Stimulated activated naive CD4-positive, alpha-beta T cell (primary cell): ENCODE measurements around the gene ACAA2.

Experiments
- DNase-seq, 6 experiments: peaks; one replicate each; lab custom pipeline; 2025; lab: John Stamatoyannopoulos, UW

The ACAA2 gene

DNA sequence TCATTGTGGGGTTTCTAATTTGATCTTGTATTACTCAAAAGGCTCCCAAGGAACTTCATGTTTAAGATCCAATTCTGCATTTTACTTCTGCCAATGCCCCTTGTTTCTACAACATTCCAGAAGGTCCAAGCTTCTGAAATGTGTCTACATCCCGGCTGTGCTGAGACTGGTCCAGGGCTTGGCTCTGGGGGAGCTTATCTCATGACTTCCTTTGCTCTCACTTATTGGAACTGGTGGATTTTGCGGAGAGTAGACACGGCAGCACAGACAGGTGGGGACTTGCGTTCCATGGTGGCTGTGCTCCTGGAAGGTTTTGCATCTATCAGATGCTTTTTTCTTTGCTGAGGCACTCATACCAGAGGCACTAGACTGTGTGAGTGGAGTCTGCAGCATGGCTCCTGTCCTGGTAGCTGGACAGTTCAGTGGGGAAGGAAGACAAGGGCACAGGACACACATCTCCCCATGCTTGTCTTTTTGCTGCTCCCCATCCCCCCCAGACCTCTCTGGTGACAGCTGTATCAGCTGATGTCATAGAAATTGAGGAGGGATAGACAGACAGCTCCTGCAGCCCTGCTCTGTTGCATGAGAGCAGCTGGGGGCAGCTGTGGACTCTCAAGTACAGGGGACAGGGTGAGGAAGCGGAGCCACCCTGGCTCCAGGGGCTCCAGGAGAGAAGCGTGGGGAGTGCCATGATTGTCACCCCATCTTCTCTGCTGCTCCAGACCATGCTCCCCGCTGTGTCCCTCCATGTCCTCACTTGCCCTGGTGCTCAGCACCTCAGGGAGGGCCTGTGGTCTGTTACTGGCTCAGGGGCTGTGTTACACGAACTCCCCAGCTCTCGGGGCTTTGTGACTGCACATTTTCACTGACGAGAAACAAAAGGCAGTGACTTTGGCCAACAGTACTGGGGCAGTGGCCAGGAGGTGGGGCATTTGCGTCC, 46.0 kb downstream of the ACAA2 start:
- no peak for DNase-seq

- DNase-seq = no peak
Observed at GRCh38 chr18:49766646-49767045, 46.7 kb downstream of the ACAA2 start.

- DNase-seq = no peak
Observed at GRCh38 chr18:49764032-49764431, 49.3 kb downstream of the ACAA2 start.

GRCh38 chr18:49763590-49763989, 49.7 kb downstream of the ACAA2 start:
- no peak for DNase-seq

- no peak for DNase-seq
Observed at GRCh38 chr18:49762191-49763077, 50.9 kb downstream of the ACAA2 start.

DNA sequence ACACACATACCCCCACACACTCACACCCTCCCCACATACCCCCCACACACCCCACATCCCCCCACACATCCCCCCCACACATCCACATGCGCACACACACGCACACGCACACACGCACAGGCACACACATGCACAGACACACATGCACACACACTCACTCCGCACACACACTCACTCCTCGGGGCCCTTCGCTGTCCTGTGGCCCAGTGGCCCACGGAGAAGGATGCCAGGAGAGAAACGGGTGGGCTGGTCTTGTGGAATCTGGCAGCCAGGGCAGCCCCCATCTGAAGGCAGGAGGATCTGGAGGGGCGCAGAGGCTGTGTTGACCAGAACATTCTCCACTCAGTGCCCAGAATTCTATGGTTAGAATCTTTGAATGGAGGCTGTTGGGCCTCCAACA, 51.6 kb downstream of the ACAA2 start:
- no peak for DNase-seq

DNA sequence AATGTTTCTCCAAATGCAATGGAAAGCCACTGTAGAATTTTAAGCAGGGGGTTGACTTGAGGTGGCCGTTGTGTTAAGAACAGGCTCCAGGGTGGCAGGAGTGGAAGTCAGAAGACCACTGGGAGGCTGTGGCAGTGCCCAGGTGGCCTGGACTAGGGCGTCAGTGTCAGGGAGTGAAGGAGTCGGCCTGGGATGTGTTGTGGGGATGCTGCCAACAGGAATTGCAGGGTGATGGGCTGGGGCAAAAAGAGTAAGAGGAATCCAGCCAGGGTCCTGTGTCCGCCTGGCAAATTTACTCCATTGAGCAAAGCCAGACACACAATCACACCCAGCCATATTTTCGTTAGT, 55.1 kb downstream of the ACAA2 start:
- DNase-seq = no peak

GRCh38 chr18:49757513-49758262, 55.6 kb downstream of the ACAA2 start:
- no peak for DNase-seq

- DNase-seq = no peak
Observed at GRCh38 chr18:49756671-49757362, 56.5 kb downstream of the ACAA2 start.

DNA sequence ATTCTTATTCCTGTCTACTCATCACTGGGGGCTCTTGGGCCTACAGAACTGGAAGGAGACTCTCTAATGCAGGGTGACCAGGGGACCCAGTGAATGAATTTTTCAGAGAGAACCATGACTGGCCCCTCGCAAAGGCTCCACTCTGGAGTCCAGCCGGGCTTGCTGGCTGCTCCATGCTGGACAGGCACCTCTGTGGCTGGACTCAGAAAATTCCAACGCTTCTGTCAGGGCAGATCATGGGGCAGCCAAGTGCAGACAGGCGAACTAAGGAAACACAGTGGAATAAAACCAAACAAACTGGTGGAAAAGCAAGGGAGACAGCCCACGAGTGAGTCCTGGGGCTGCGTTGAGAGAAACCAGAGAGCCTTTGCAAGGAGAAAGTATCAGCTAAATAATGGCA, 57.2 kb downstream of the ACAA2 start:
- DNase-seq = no peak

DNA sequence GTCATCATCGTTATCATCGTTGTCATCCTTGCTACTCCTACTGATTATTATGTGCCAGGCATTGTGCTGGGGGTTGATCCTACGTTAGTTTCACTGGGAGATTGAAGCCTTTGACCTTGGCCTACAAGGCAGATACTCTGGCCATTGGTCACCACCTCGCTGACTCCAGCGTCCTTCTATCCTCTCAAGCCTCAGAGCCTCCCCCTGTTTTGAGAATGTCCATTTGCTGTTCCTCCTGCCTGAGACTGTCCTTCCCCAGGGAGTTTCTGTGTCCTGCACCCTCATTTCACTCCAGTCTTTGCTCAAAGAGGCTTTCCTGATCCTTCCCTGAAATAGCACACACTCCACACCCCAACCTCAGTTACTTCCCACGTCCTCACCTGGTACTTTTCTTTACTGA, 57.8 kb downstream of the ACAA2 start:
- DNase-seq = no peak

- DNase-seq = no peak
Observed at GRCh38 chr18:49754866-49755265, 58.5 kb downstream of the ACAA2 start.

GRCh38 chr18:49753643-49754042, 59.7 kb downstream of the ACAA2 start:
- DNase-seq = no peak

DNA sequence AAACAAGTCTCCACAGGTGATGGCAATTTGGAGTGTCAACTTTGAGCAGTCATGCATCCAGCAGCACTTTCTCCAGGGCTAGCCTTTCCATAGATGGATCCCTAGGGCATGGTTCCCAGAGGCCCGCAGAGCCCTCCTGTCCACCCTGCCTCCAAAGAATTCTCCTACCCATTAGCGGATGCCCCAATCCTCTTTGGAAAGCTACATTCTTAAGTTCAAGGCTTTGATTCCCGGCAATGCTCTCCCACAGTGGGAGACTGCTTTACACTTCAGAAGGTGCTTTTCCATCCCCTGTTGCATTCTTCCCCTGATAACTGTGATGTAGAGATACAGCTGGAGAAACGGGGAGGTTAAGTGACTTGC, 61.3 kb downstream of the ACAA2 start:
- DNase-seq = no peak

DNA sequence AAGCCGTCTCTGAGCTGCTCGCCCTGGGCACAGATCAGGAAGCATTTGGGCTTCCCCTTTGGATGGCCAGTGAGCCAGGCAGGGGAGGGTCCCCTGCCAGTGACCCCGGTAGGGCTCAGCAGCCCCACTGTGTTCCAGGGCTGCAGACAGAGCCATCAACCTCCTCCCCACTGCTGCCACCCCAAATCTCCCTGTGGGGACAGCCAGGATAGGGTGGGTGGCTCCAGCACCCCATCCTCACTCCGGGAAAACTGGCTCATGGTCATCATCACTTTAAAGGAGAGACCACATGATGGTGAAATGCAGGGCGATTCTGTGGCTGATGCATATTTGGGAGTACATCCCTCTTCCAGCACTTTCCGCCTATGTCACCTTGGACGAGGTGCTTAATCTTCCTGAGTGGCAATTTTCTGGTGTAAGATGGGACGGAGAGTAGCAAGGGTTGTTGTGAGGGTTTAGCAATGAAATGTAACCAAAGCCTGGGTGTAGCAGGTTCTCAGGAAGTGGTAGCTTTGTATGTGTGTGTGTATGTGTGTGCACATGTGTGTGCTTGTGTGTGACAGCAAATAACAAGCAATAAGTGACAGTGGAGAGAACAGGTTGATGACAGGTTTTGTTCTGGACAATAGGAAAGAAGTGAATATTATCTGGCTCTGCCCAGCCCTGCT, 61.8 kb downstream of the ACAA2 start:
- DNase-seq = peak in 3 of 6 experiments; percentile 27 to 52 (median 51)

DNA sequence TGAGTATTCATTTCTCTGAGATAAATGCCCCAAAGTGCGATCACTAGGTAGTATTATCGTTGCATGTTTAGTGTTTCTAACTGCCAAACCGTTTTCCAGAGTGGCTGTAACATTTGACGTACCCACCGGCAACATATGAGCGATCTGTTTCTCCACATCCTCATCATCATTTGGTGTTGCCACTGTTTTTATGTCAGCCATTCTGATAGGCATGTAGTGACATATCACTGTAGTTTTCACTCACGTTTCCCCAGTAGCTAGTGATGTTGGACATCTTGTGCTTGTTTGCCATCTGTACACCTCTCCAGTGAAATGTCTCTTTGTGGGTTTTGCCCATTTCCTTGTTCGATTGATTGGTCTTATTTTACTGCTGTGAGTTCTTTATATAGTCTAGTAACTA, 63.8 kb downstream of the ACAA2 start:
- no peak for DNase-seq

DNA sequence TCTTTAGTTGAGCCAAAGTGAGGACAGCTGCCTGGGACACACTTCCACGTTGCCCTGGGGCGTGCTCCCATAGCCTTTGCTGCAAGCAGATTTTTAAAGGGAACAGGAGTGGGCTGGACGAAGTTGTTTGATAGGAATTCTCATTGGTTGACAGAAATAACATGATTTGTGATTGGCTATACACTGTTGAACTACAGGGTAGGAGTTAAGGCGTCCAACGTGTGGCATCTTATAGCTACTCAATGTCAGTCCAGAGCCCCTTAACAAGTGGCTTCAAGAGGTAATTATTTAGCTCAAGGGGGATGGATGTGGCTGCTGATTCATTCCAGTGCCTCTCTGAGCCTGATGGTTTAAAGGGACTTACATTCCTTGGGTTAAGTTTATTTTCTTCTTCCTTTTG, 65.5 kb downstream of the ACAA2 start:
- DNase-seq = no peak

DNA sequence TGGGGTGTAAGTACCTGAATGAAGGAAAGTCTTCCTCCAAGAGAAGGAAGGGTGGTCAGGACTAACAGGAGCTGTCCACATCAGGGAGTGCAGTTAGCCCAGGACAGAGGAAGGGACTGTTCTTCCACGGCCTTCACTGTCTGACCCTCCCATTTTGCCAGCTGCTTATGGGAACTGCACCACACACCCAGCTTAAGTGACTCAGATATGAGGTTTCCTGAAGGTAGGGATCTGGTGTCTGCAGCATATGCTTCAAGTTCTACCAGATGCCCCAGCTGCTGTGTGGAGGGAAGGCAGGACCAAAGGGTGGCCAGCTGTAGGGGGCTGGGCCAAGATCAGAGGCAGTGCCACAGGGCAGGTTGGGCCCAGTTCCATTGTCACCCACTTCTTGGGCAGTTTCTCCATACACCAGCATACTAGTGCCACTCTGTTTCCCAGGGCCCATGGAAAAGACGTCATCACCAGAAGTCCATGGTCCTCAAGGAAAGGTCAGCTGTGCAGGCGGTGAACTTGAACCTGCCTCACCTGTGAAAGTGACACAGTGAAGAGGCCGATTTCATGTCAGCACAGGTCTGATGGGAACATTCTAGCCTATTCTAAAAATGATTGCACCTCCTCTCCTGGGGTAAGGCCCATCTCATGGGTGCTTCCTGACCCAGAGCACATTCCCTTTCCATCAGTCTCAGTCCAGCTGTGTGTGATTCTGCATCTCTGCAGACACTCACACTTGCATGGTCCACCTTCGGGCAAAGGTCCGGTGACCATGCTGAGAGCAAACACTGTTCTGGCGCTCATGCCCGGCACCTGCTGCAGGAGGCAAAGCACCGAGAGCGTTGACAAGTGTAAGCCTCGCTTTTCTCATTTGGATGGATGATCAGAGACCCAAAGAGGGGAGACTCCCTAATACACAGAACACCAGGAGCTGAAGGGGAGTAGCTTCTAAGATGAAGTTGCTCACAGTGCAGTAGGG, 68.0 kb downstream of the ACAA2 start:
- no peak for DNase-seq

GRCh38 chr18:49744376-49745008, 68.8 kb downstream of the ACAA2 start:
- no peak for DNase-seq
